Neural cell (in vitro differentiated cells): ENCODE measurements around the gene MDM1.

ENCODE experiments used
- CTCF ChIP-seq: fragments of 450-650 bp; IDR thresholded peaks from 2 replicates; pipeline ENCODE4 v1.5.1; 2014; ENCODE audit warnings: antibody characterized with exemption, mild to moderate bottlenecking, moderate library complexity; ENCODE audit not compliant: poor library complexity, severe bottlenecking
- EP300 ChIP-seq: fragments of 450-650 bp; conservative IDR thresholded peaks from 2 replicates; pipeline ENCODE4 v1.6.1; 2014; ENCODE audit warnings: antibody characterized with exemption, mild to moderate bottlenecking, moderate library complexity; ENCODE audit not compliant: poor library complexity, severe bottlenecking
- EZH2 ChIP-seq: fragments of 200-600, 300-800 bp; shearing (Covaris generic), sonication (generic); IDR thresholded peaks from 2 replicates; pipeline ENCODE4 v1.6.1; 2014; ENCODE audit warnings: antibody characterized with exemption, low read length, borderline replicate concordance, mild to moderate bottlenecking; ENCODE audit not compliant: insufficient read depth, poor library complexity, severe bottlenecking
- MXI1 ChIP-seq: fragments of 450-650 bp; conservative IDR thresholded peaks from 2 replicates; pipeline ENCODE4 v1.6.1; 2014; ENCODE audit warnings: antibody characterized with exemption, mild to moderate bottlenecking; ENCODE audit not compliant: poor library complexity, severe bottlenecking
- POLR2AphosphoS5 ChIP-seq: IDR thresholded peaks from 2 replicates; pipeline ENCODE4 v1.6.1; 2012
- RAD21 ChIP-seq: fragments of 450-650 bp; conservative IDR thresholded peaks from 2 replicates; pipeline ENCODE4 v1.6.1; 2014; ENCODE audit warnings: antibody characterized with exemption, mild to moderate bottlenecking, moderate library complexity
- TAF1 ChIP-seq: IDR thresholded peaks from 2 replicates; pipeline ENCODE4 v1.6.1; 2012; ENCODE audit warnings: low read depth
- TF ChIP-seq, protein P1 (sequence below): IDR thresholded peaks from 2 replicates; pipeline ENCODE4 v1.6.1; 2012; ENCODE audit warnings: borderline replicate concordance

DNA sequence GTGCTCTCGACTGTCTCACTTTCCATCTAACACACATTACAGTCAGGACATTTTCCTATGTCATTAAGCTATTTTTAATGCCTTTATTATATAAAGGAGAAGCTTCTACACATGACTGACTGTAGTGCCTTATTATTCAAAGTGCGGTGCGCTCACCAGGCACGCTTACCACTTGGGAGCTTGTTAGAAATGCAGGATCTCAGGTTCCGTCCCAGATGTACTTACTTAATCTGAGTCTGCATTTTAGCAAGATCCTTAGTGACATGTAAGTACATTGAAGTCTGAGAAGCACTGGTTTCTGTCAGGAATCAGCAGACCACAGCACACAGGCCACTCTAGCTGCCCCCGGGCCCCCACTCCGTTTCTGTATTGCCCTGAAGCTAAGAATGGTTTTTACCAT is 44.7 kb upstream of the MDM1 start:
- TF ChIP-seq CTCF, result no peak
- no peak for TF ChIP-seq RAD21
- no peak for TF ChIP-seq EZH2
- no peak for TF ChIP-seq TAF1
- no peak for TF ChIP-seq POLR2AphosphoS5
- TF ChIP-seq, protein P1, sequence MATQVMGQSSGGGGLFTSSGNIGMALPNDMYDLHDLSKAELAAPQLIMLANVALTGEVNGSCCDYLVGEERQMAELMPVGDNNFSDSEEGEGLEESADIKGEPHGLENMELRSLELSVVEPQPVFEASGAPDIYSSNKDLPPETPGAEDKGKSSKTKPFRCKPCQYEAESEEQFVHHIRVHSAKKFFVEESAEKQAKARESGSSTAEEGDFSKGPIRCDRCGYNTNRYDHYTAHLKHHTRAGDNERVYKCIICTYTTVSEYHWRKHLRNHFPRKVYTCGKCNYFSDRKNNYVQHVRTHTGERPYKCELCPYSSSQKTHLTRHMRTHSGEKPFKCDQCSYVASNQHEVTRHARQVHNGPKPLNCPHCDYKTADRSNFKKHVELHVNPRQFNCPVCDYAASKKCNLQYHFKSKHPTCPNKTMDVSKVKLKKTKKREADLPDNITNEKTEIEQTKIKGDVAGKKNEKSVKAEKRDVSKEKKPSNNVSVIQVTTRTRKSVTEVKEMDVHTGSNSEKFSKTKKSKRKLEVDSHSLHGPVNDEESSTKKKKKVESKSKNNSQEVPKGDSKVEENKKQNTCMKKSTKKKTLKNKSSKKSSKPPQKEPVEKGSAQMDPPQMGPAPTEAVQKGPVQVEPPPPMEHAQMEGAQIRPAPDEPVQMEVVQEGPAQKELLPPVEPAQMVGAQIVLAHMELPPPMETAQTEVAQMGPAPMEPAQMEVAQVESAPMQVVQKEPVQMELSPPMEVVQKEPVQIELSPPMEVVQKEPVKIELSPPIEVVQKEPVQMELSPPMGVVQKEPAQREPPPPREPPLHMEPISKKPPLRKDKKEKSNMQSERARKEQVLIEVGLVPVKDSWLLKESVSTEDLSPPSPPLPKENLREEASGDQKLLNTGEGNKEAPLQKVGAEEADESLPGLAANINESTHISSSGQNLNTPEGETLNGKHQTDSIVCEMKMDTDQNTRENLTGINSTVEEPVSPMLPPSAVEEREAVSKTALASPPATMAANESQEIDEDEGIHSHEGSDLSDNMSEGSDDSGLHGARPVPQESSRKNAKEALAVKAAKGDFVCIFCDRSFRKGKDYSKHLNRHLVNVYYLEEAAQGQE, result no peak
- TF ChIP-seq EP300, result no peak
- no peak for TF ChIP-seq MXI1
